ENCODE results near the gene EPS8L1. TPM values are rescaled to one million over a fixed set of nuclear protein-coding genes. Genes with fewer than 3 reads are reported as not detected.
A peak's percentile ranks its signal among the peaks of the same experiment; 100 is the strongest.

The EPS8L1 gene
- total RNA-seq, 2 donors from 2014 or later, result 29.4 to 52.8 TPM

DNA sequence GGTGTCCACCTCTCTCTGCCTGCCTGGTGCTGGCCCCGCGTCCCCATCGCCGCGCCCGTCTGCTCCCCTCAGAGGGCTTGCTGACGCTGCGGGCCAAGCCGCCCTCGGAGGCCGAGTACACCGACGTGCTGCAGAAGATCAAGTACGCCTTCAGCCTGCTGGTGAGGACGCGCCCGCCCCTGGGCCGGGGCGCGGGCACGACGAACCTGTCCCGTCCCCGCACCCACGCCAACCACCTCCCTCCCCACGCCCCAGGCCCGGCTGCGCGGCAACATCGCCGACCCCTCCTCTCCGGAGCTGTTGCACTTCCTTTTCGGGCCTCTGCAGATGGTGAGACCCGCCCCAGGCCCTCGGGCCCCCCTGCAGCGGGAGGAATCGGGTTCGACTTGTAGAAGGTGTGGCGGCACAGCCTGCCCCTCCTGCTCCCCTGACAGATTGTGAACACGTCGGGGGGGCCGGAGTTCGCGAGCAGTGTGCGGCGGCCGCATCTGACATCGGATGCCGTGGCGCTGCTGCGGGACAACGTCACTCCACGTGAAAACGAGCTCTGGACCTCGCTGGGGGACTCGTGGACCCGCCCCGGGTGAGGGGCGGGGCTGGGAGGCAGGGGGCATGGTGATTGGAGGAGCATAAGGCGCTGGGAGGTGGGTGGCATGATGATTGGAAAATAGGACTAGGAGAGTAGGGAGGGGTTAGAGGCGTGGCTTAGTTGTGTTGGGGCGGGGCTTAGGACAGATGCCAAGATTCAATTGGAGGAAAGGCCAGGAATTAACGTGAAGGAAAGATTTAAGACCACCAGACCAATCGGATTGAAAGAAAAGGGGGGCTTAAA, 6.6 kb downstream of the EPS8L1 start:
- H3K27me3 ChIP-seq (ENCODE audit: control insufficient read depth, insufficient read depth, low read length, poor library complexity, severe bottlenecking), result peaks cover 60% of the 10 kb centered on the region
- Mint-ChIP-seq H3K36me3 (ENCODE audit: low read depth) (peaks cover 6% of the 10 kb centered on the region), H3K27ac (no peak overlapping the region), H3K4me1 (peaks cover 16% of the 10 kb centered on the region), H3K27me3 (ENCODE audit: insufficient read depth) (peaks cover 77% of the 10 kb centered on the region), H3K4me3 (no peak overlapping the region), H3K9me3 (peaks cover 9% of the 10 kb centered on the region)
- peak; percentile 93 for DNase-seq
- TF ChIP-seq CTCF (conservative IDR thresholded peaks at IDR 0.05), result no peak
- no peak overlapping the region for H3K27ac ChIP-seq (ENCODE audit: low read depth, low read length)
- 28 to 30% methylated on average over 15 to 64 of the region's 64 CpGs for WGBS, 2 experiments (ENCODE audit: insufficient coverage in 1 of 2, insufficient read length in 1 of 2)
- H3K9me3 ChIP-seq (ENCODE audit: control insufficient read depth, low read length), result no peaks in the 10 kb centered on the region
- no peak overlapping the region for H3K9ac ChIP-seq (ENCODE audit: extremely low read depth, low read length, poor library complexity, severe bottlenecking)
- H3K4me1 ChIP-seq (ENCODE audit: control insufficient read depth, insufficient read depth, low read length), result no peaks in the 10 kb centered on the region
- no peak overlapping the region for H3K4me3 ChIP-seq (ENCODE audit: low read length)
- no peaks in the 10 kb centered on the region for H3K36me3 ChIP-seq (ENCODE audit: control insufficient read depth, insufficient read depth, low read length)

- Mint-ChIP-seq H3K36me3 (ENCODE audit: low read depth) (peaks cover 7% of the 10 kb centered on the region), H3K27ac (no peak overlapping the region), H3K4me1 (peaks cover 25% of the 10 kb centered on the region), H3K27me3 (ENCODE audit: insufficient read depth) (peaks cover 79% of the 10 kb centered on the region), H3K4me3 (no peak overlapping the region), H3K9me3 (peaks cover 9% of the 10 kb centered on the region)
- no peak for TF ChIP-seq CTCF (conservative IDR thresholded peaks at IDR 0.05)
- Histone ChIP-seq H3K27ac (ENCODE audit: low read depth, low read length) (no peak overlapping the region), H3K9me3 (ENCODE audit: control insufficient read depth, low read length) (no peaks in the 10 kb centered on the region), H3K9ac (ENCODE audit: extremely low read depth, low read length, poor library complexity, severe bottlenecking) (no peak overlapping the region), H3K4me1 (ENCODE audit: control insufficient read depth, insufficient read depth, low read length) (no peaks in the 10 kb centered on the region), H3K36me3 (ENCODE audit: control insufficient read depth, insufficient read depth, low read length) (no peaks in the 10 kb centered on the region), H3K4me3 (ENCODE audit: low read length) (no peak overlapping the region), H3K27me3 (ENCODE audit: control insufficient read depth, insufficient read depth, low read length, poor library complexity, severe bottlenecking) (peaks cover 60% of the 10 kb centered on the region)
- 53 to 73% methylated on average over 20 to 42 of the region's 42 CpGs for WGBS, 2 experiments (ENCODE audit: insufficient coverage in 1 of 2, insufficient read length in 1 of 2)
- DNase-seq, result peak; percentile 81
Observed at GRCh38 chr19:55083004-55083850, 7.6 kb downstream of the EPS8L1 start.

GRCh38 chr19:55084416-55084815, 8.7 kb downstream of the EPS8L1 start:
- Mint-ChIP-seq H3K4me3 (no peak overlapping the region), H3K36me3 (ENCODE audit: low read depth) (peaks cover 9% of the 10 kb centered on the region), H3K4me1 (peaks cover 31% of the 10 kb centered on the region), H3K9me3 (peaks cover 9% of the 10 kb centered on the region), H3K27ac (no peak overlapping the region), H3K27me3 (ENCODE audit: insufficient read depth) (peaks cover 74% of the 10 kb centered on the region)
- H3K4me3 ChIP-seq (ENCODE audit: low read length), result no peak overlapping the region
- H3K9ac ChIP-seq (ENCODE audit: extremely low read depth, low read length, poor library complexity, severe bottlenecking), result no peak overlapping the region
- WGBS, 2 experiments (ENCODE audit: insufficient coverage in 1 of 2, insufficient read length in 1 of 2), result 81 to 87% methylated on average over 5 to 10 of the region's 10 CpGs
- no peak overlapping the region for H3K27ac ChIP-seq (ENCODE audit: low read depth, low read length)
- no peaks in the 10 kb centered on the region for H3K4me1 ChIP-seq (ENCODE audit: control insufficient read depth, insufficient read depth, low read length)
- H3K36me3 ChIP-seq (ENCODE audit: control insufficient read depth, insufficient read depth, low read length), result no peaks in the 10 kb centered on the region
- TF ChIP-seq CTCF (conservative IDR thresholded peaks at IDR 0.05), result no peak
- DNase-seq, result no peak
- H3K27me3 ChIP-seq (ENCODE audit: control insufficient read depth, insufficient read depth, low read length, poor library complexity, severe bottlenecking), result peaks cover 54% of the 10 kb centered on the region
- no peaks in the 10 kb centered on the region for H3K9me3 ChIP-seq (ENCODE audit: control insufficient read depth, low read length)

All from endodermal cell (in vitro differentiated cells).